22Rv1 (cell line): Measurements from ENCODE around the gene PGM5.

ENCODE experiments used
- H3K27ac ChIP-seq: fragments of 450-650 bp; 2 replicates; pipeline ENCODE4 v1.5.1; 2017
- ZFX ChIP-seq: fragments of 450-650 bp; IDR thresholded peaks from 2 replicates; pipeline ENCODE4 v1.6.1; 2017; ENCODE audit warnings: antibody characterized with exemption, borderline replicate concordance
- TF ChIP-seq, protein P1 (sequence below): fragments of 450-650 bp; IDR thresholded peaks from 2 replicates; pipeline ENCODE4 v1.5.1; 2017; ENCODE audit warnings: mild to moderate bottlenecking

The PGM5 gene

GRCh38 chr9:68457803-68458202, 101.4 kb downstream of the PGM5 start:
- no peak for TF ChIP-seq ZFX
- TF ChIP-seq, protein P1, sequence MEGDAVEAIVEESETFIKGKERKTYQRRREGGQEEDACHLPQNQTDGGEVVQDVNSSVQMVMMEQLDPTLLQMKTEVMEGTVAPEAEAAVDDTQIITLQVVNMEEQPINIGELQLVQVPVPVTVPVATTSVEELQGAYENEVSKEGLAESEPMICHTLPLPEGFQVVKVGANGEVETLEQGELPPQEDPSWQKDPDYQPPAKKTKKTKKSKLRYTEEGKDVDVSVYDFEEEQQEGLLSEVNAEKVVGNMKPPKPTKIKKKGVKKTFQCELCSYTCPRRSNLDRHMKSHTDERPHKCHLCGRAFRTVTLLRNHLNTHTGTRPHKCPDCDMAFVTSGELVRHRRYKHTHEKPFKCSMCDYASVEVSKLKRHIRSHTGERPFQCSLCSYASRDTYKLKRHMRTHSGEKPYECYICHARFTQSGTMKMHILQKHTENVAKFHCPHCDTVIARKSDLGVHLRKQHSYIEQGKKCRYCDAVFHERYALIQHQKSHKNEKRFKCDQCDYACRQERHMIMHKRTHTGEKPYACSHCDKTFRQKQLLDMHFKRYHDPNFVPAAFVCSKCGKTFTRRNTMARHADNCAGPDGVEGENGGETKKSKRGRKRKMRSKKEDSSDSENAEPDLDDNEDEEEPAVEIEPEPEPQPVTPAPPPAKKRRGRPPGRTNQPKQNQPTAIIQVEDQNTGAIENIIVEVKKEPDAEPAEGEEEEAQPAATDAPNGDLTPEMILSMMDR: no peak
- H3K27ac ChIP-seq: no peak overlapping the region

GRCh38 chr9:68458918-68459317, 102.5 kb downstream of the PGM5 start:
- no peak overlapping the region for H3K27ac ChIP-seq
- TF ChIP-seq, protein P1: no peak
- no peak for TF ChIP-seq ZFX

GRCh38 chr9:68462105-68462775, 105.8 kb downstream of the PGM5 start:
- no peak for TF ChIP-seq ZFX
- TF ChIP-seq, protein P1: no peak
- no peak overlapping the region for H3K27ac ChIP-seq

- TF ChIP-seq ZFX: no peak
Measured at GRCh38 chr9:68470067-68470466, 113.7 kb downstream of the PGM5 start.

DNA sequence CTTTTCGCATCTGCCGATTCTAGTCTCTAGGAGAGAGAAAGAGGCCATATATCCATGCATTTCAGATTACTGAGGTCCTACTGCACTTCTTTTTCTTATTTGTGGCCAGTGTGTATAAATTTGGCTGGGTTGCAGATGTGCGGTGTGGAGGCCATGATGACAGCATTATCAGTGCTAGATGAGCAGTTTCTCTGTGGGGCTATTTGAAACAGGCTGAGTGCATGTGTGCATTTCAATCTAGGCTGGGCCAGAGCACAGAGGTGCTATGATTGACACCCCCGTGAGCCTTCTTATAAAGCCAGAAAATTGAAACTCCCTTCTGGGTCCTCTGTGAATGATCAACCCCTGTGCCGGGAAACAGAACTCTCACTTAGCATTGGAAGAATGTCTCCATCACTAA, 114.2 kb downstream of the PGM5 start:
- H3K27ac ChIP-seq: no peak overlapping the region
- TF ChIP-seq, protein P1: no peak
- TF ChIP-seq ZFX: no peak

More at GRCh38 chr9:68470067-68470466, 113.7 kb downstream of the PGM5 start:
- no peak overlapping the region for H3K27ac ChIP-seq

DNA sequence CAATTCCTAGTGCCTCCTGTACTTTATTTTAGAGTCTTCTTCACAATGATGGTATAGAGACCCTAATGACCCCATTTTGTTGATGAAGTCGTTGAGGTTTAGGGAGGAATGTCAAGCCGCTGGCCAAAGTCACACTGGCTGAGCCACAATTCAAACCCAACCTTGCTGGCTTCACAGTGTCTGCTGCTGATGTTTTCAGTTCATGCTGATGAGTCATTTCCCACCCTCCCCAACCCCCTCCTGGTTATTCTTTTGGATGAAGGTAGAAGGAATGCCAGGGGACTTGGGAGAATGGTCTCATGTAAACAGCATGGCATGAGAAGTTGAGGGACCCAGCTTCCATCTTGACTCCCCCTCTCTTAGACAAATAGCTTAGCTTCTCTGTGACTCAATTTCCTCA, 115.7 kb downstream of the PGM5 start:
- TF ChIP-seq, protein P1: no peak
- no peak for TF ChIP-seq ZFX

DNA sequence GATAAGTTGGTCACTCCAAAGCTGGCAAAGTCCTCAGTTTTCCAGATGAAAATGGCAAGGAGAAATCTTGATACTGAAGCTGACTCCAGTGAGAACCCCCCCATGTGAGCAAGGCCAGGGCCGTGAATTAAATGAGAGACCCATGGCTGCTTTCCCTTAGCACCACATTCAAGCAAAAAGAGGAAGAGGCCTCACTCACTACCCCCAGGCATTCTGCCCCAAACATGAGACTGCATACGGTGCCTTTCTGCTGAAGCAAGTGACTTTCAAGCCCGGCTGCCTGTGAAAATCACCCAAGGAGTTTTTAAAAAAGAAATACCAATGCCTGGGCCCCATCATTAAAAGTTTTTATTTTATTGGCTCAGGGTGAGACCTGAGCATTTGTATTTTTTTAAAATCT, 117.4 kb downstream of the PGM5 start:
- no peak for TF ChIP-seq ZFX
- TF ChIP-seq, protein P1: no peak
- no peak overlapping the region for H3K27ac ChIP-seq

More for the DNA sequence above, 115.7 kb downstream of the PGM5 start:
- no peak overlapping the region for H3K27ac ChIP-seq

- H3K27ac ChIP-seq: no peak overlapping the region
- TF ChIP-seq ZFX: no peak
- TF ChIP-seq, protein P1: no peak
Measured at GRCh38 chr9:68476422-68476821, 120.0 kb downstream of the PGM5 start.
